Liver (tissue), 9 donors: ENCODE results near the gene PRR15L. TPM values are rescaled to one million over a fixed set of nuclear protein-coding genes. Genes with fewer than 3 reads are reported as not detected.

Experiments
- DNase-seq: peaks from one replicate; pipeline ENCODE4 v3.0.0-alpha.2; 2017; ENCODE audit warnings: low spot score
- H3K27ac ChIP-seq, 2 donors: one replicate each; pipeline ENCODE4 v1.7.0; 2013; ENCODE audit warnings: inconsistent platforms in 2 of 2, low read length in 2 of 2, control low read depth in 1 of 2, low read depth in 1 of 2, mild to moderate bottlenecking in 1 of 2
- H3K27me3 ChIP-seq, 4 donors: one replicate each; pipeline versions ENCODE4 v1.6.1 to v1.7.0; 2013; ENCODE audit warnings: low read length in 3 of 4, inconsistent platforms in 1 of 4, mild to moderate bottlenecking in 1 of 4, moderate library complexity in 1 of 4; ENCODE audit not compliant: control insufficient read depth in 4 of 4, insufficient read depth in 4 of 4
- H3K36me3 ChIP-seq, 4 donors: one replicate each; pipeline versions ENCODE4 v1.6.1 to v1.7.0; 2013; ENCODE audit warnings: low read length in 3 of 4, mild to moderate bottlenecking in 3 of 4, low read depth in 1 of 4, moderate library complexity in 1 of 4; ENCODE audit not compliant: control insufficient read depth in 4 of 4, insufficient read depth in 3 of 4
- H3K4me1 ChIP-seq, 4 donors: one replicate each; pipeline versions ENCODE4 v1.6.1 to v1.7.0; 2013; ENCODE audit warnings: low read length in 3 of 4, mild to moderate bottlenecking in 3 of 4, moderate library complexity in 1 of 4; ENCODE audit not compliant: control insufficient read depth in 4 of 4, insufficient read depth in 4 of 4
- H3K4me3 ChIP-seq, 3 donors: one replicate each; pipeline versions ENCODE4 v1.6.1 to v1.7.0; 2013; ENCODE audit warnings: low read length in 3 of 3, control low read depth in 1 of 3, low read depth in 1 of 3, mild to moderate bottlenecking in 1 of 3
- H3K9ac ChIP-seq, 2 donors: one replicate each; pipeline ENCODE4 v1.7.0; 2013; ENCODE audit warnings: low read length in 2 of 2, mild to moderate bottlenecking in 2 of 2, moderate library complexity in 2 of 2, control low read depth in 1 of 2, low read depth in 1 of 2
- H3K9me3 ChIP-seq, 4 donors: one replicate each; pipeline versions ENCODE4 v1.6.1 to v1.7.0; 2013; ENCODE audit warnings: low read length in 3 of 4; ENCODE audit not compliant: control insufficient read depth in 4 of 4
- ATF3 ChIP-seq: IDR thresholded peaks from 2 replicates; pipeline ENCODE4 v1.6.1; 2016; ENCODE audit warnings: antibody characterized with exemption
- CTCF ChIP-seq: fragments of 150-350 bp; IDR thresholded peaks from 2 replicates; pipeline ENCODE4 v1.5.1; 2017; ENCODE audit warnings: improper control_type of control experiment, low read depth, low read length; ENCODE audit not compliant: missing input control
- GABPA ChIP-seq, 2 donors: IDR thresholded peaks in 1 of 2; conservative IDR thresholded peaks in 1 of 2; 2 replicates each; pipeline ENCODE4 v1.6.1; 2016; ENCODE audit warnings: antibody characterized with exemption in 2 of 2, mild to moderate bottlenecking in 1 of 2, moderate library complexity in 1 of 2
- HNF4G ChIP-seq: IDR thresholded peaks from 2 replicates; pipeline ENCODE4 v1.6.1; 2016; ENCODE audit warnings: antibody characterized with exemption
- JUND ChIP-seq, 2 donors: IDR thresholded peaks; 2 replicates each; pipeline ENCODE4 v1.6.1; 2016; ENCODE audit warnings: antibody characterized with exemption in 2 of 2
- RAD21 ChIP-seq, 2 donors: IDR thresholded peaks; 2 replicates each; pipeline ENCODE4 v1.6.1; 2016; ENCODE audit warnings: antibody characterized with exemption in 2 of 2, mild to moderate bottlenecking in 2 of 2
- SP1 ChIP-seq: IDR thresholded peaks from 2 replicates; pipeline ENCODE4 v1.6.1; 2018; ENCODE audit warnings: antibody characterized with exemption, mild to moderate bottlenecking
- YY1 ChIP-seq: IDR thresholded peaks from 2 replicates; pipeline ENCODE4 v1.6.1; 2016; ENCODE audit warnings: antibody characterized with exemption, mild to moderate bottlenecking
- WGBS: extraction: QIAGEN DNeasy Blood & Tissue Kit; methylation state at CpG from one replicate; pipeline ENCODE4 v1.1.7; 2013; 5-methylcytosine and 5-hydroxymethylcytosine counted together
- polyA plus RNA-seq, 2 donors: library from polyadenylated mRNA; stranded (reverse) in 1 of 2; unstranded in 1 of 2; fragments of 200-250 nt in 1 of 2; fragments of >200 nt in 1 of 2; fragmentation: Nextera tagmentation in 1 of 2; extraction: Ambion mirVana in 1 of 2; gene quantifications; one replicate each; pipeline versions ENCODE4 v1.2.1 to v1.2.3, GENCODE V29; 2013 to 2015
- total RNA-seq, 2 donors: library from RNA; depleted of rRNA; stranded (reverse); fragments of >200 nt; gene quantifications; one replicate each; pipeline ENCODE4 v1.2.3, GENCODE V29; 2014
- donor health status: healthy.
- donor health status: healthy.
- donor health status: healthy.
- donor health status: healthy.
- donor health status: healthy.

PRR15L gene
- total and polyA plus RNA-seq, 4 donors, result 0.83 to 11.0 (median 1.9) TPM

- no peak overlapping the region for H3K9ac ChIP-seq
- H3K4me3 ChIP-seq, result no peak overlapping the region
- WGBS, result 67% methylated on average over 8 of the region's 8 CpGs
- H3K36me3 ChIP-seq, result no peaks in the 10 kb centered on the region
- no peaks in the 10 kb centered on the region for H3K27me3 ChIP-seq
- peak overlapping the region; percentile 5 to 27 for H3K27ac ChIP-seq
- H3K4me1 ChIP-seq, result peaks cover 2 to 9% (median 3%) of the 10 kb centered on the region in 4 donors
- TF ChIP-seq SP1 (peak; percentile 41), HNF4G (no peak), RAD21 (IDR thresholded peaks at IDR 0.05) (peak in 1 of 2 donors; percentile 33), GABPA (IDR thresholded peaks at IDR 0.05 in 1 of 2, conservative IDR thresholded peaks at IDR 0.05 in 1 of 2) (no peak)
- no peak for DNase-seq
- H3K9me3 ChIP-seq, result no peaks in the 10 kb centered on the region
Measured at GRCh38 chr17:47905221-47905733, 52.4 kb downstream of the PRR15L start.

GRCh38 chr17:47902039-47902744 lies 55.5 kb downstream of the PRR15L start:
- no peak overlapping the region for H3K4me3 ChIP-seq
- no peaks in the 10 kb centered on the region for H3K9me3 ChIP-seq
- H3K27me3 ChIP-seq, result no peaks in the 10 kb centered on the region
- H3K9ac ChIP-seq, result no peak overlapping the region
- no peak for DNase-seq
- TF ChIP-seq ATF3, result no peak
- no peak for TF ChIP-seq YY1
- no peak for TF ChIP-seq SP1
- no peak for TF ChIP-seq CTCF
- TF ChIP-seq JUND (IDR thresholded peaks at IDR 0.05), result no peak
- no peak overlapping the region for H3K27ac ChIP-seq
- H3K36me3 ChIP-seq, result no peaks in the 10 kb centered on the region
- 86% methylated on average over 4 of the region's 4 CpGs for WGBS
- H3K4me1 ChIP-seq, result peaks cover 6 to 17% (median 9%) of the 10 kb centered on the region in 4 donors

Other genes starting within 250 kb of the PRR15L start
- gene TBX21, start 224.6 kb downstream of the PRR15L start, total RNA-seq, result under 1 TPM; 0.19 to 0.59 TPM
- gene TBX21, start 224.6 kb downstream of the PRR15L start, polyA plus RNA-seq, result under 1 TPM in 1 of 2 donors, not detected in 1; 0.25 TPM
- 1 to 10 TPM; 1.9 to 2.4 TPM for gene OSBPL7, start 136.1 kb downstream of the PRR15L start, total RNA-seq
- under 1 TPM; 0.51 to 0.81 TPM for gene OSBPL7, start 136.1 kb downstream of the PRR15L start, polyA plus RNA-seq
- 10 to 100 TPM; 10.2 to 10.6 TPM for gene MRPL10, start 126.3 kb downstream of the PRR15L start, total RNA-seq
- gene MRPL10, start 126.3 kb downstream of the PRR15L start, polyA plus RNA-seq, result 10 to 100 TPM; 15.1 to 24.9 TPM
- gene LRRC46, start 126.2 kb downstream of the PRR15L start, total RNA-seq, result under 1 TPM; under 0.01 to 0.28 TPM
- under 1 TPM; 0.36 to 0.43 TPM for gene LRRC46, start 126.2 kb downstream of the PRR15L start, polyA plus RNA-seq
- gene SCRN2, start 116.6 kb downstream of the PRR15L start, total RNA-seq, result 10 to 100 TPM; 17.8 to 21.4 TPM
- gene SCRN2, start 116.6 kb downstream of the PRR15L start, polyA plus RNA-seq, result 10 to 100 TPM; 19.2 to 27.4 TPM
- gene SP6, start 106.7 kb downstream of the PRR15L start, total RNA-seq, result under 1 TPM; 0.08 to 0.09 TPM
- under 1 TPM; 0.03 to 0.04 TPM for gene SP6, start 106.7 kb downstream of the PRR15L start, polyA plus RNA-seq
- gene SP2, start 61.6 kb downstream of the PRR15L start, total RNA-seq, result 1 to 10 TPM; 2.2 to 3.5 TPM
- gene SP2, start 61.6 kb downstream of the PRR15L start, polyA plus RNA-seq, result 1 to 10 TPM; 4.1 to 5.7 TPM
- 100 to 1,000 TPM in 1 of 2 donors, 10 to 100 TPM in 1; 27.8 to 102 TPM for gene PNPO, start 16.3 kb downstream of the PRR15L start, total RNA-seq
- 10 to 100 TPM; 49.7 to 52.9 TPM for gene PNPO, start 16.3 kb downstream of the PRR15L start, polyA plus RNA-seq
- gene CDK5RAP3, start 13.2 kb upstream of the PRR15L start, total RNA-seq, result 100 to 1,000 TPM in 1 of 2 donors, 10 to 100 TPM in 1; 44.6 to 120 TPM
- gene CDK5RAP3, start 13.2 kb upstream of the PRR15L start, polyA plus RNA-seq, result 10 to 100 TPM; 52.7 to 96.8 TPM
- gene COPZ2, start 79.9 kb upstream of the PRR15L start, total RNA-seq, result 10 to 100 TPM in 1 of 2 donors, 1 to 10 TPM in 1; 2.6 to 13.3 TPM
- 10 to 100 TPM; 22.4 to 38.1 TPM for gene COPZ2, start 79.9 kb upstream of the PRR15L start, polyA plus RNA-seq
- 10 to 100 TPM; 37.5 to 79.5 TPM for gene NFE2L1, start 90.5 kb upstream of the PRR15L start, total RNA-seq
- 10 to 100 TPM; 14.3 to 77.7 TPM for gene NFE2L1, start 90.5 kb upstream of the PRR15L start, polyA plus RNA-seq
- 10 to 100 TPM in 1 of 2 donors, 1 to 10 TPM in 1; 9.9 to 11.6 TPM for gene CBX1, start 143.6 kb upstream of the PRR15L start, total RNA-seq
- 1 to 10 TPM; 3.4 to 9.4 TPM for gene CBX1, start 143.6 kb upstream of the PRR15L start, polyA plus RNA-seq
- 10 to 100 TPM in 1 of 2 donors, 1 to 10 TPM in 1; 7.9 to 11.4 TPM for gene SNX11, start 149.9 kb upstream of the PRR15L start, total RNA-seq
- 1 to 10 TPM; 6.4 to 9.1 TPM for gene SNX11, start 149.9 kb upstream of the PRR15L start, polyA plus RNA-seq